ENCODE results near the gene RSPRY1. TPM values are rescaled to one million over a fixed set of nuclear protein-coding genes. Genes with fewer than 3 reads are reported as not detected.

Gene RSPRY1
- total and polyA plus RNA-seq, 2 donors from 2014 or later, result 14.4 to 32.2 TPM

GRCh38 chr16:57223057-57223456, 36.9 kb downstream of the RSPRY1 start:
- Histone ChIP-seq H3K4me3 (ENCODE audit: low read length in 3 of 3) (no peak overlapping the region), H3K27me3 (ENCODE audit: control insufficient read depth, insufficient read depth, low read length) (no peaks in the 10 kb centered on the region), H3K9ac (ENCODE audit: low read length in 3 of 3) (no peak overlapping the region), H3K4me1 (ENCODE audit: control insufficient read depth in 2 of 3, insufficient read depth in 2 of 3, low read depth in 1 of 3, low read length in 3 of 3) (no peaks in the 10 kb centered on the region), H3K27ac (ENCODE audit: low read depth in 2 of 2, low read length in 2 of 2) (no peak overlapping the region), H3K36me3 (ENCODE audit: control insufficient read depth in 2 of 3, insufficient read depth in 3 of 3, low read length in 3 of 3) (peaks cover 8 to 42% (median 26%) of the 10 kb centered on the region in 3 donors), H3K9me3 (ENCODE audit: control insufficient read depth in 2 of 3, insufficient read depth in 1 of 3, low read length in 3 of 3) (no peaks in the 10 kb centered on the region)
- intact Hi-C loops (cut with DNase I), result no loop called here
- FAIRE-seq (no peak), DNase-seq (no peak)
- TF ChIP-seq CTCF (IDR thresholded peaks at IDR 0.05; ENCODE audit: borderline replicate concordance, extremely low read depth, insufficient read depth), result no peak

GRCh38 chr16:57224651-57225335, 38.7 kb downstream of the RSPRY1 start:
- no peaks in the 10 kb centered on the region for H3K27me3 ChIP-seq (ENCODE audit: control insufficient read depth, insufficient read depth, low read length)
- H3K4me3 ChIP-seq (ENCODE audit: low read length in 3 of 3), result no peak overlapping the region
- H3K27ac ChIP-seq (ENCODE audit: low read depth in 2 of 2, low read length in 2 of 2), result no peak overlapping the region
- no peaks in the 10 kb centered on the region for H3K9me3 ChIP-seq (ENCODE audit: control insufficient read depth in 2 of 3, insufficient read depth in 1 of 3, low read length in 3 of 3)
- no peak for TF ChIP-seq CTCF (IDR thresholded peaks at IDR 0.05; ENCODE audit: borderline replicate concordance, extremely low read depth, insufficient read depth)
- no peaks in the 10 kb centered on the region for H3K4me1 ChIP-seq (ENCODE audit: control insufficient read depth in 2 of 3, insufficient read depth in 2 of 3, low read depth in 1 of 3, low read length in 3 of 3)
- H3K9ac ChIP-seq (ENCODE audit: low read length in 3 of 3), result no peak overlapping the region
- FAIRE-seq (no peak), DNase-seq (peak in 2 of 5 donors; percentile 8 to 14)
- intact Hi-C loops (cut with DNase I), result no loop called here
- H3K36me3 ChIP-seq (ENCODE audit: control insufficient read depth in 2 of 3, insufficient read depth in 3 of 3, low read length in 3 of 3), result peaks cover 8 to 42% (median 27%) of the 10 kb centered on the region in 3 donors

GRCh38 chr16:57225978-57226377, 39.8 kb downstream of the RSPRY1 start:
- Histone ChIP-seq H3K27ac (ENCODE audit: low read depth in 2 of 2, low read length in 2 of 2) (no peak overlapping the region), H3K9me3 (ENCODE audit: control insufficient read depth in 2 of 3, insufficient read depth in 1 of 3, low read length in 3 of 3) (no peaks in the 10 kb centered on the region), H3K4me3 (ENCODE audit: low read length in 3 of 3) (no peak overlapping the region), H3K9ac (ENCODE audit: low read length in 3 of 3) (no peak overlapping the region), H3K36me3 (ENCODE audit: control insufficient read depth in 2 of 3, insufficient read depth in 3 of 3, low read length in 3 of 3) (peaks cover 11 to 46% (median 31%) of the 10 kb centered on the region in 3 donors), H3K27me3 (ENCODE audit: control insufficient read depth, insufficient read depth, low read length) (no peaks in the 10 kb centered on the region), H3K4me1 (ENCODE audit: control insufficient read depth in 2 of 3, insufficient read depth in 2 of 3, low read depth in 1 of 3, low read length in 3 of 3) (no peaks in the 10 kb centered on the region)
- FAIRE-seq, result no peak
- no peak for TF ChIP-seq CTCF (IDR thresholded peaks at IDR 0.05; ENCODE audit: borderline replicate concordance, extremely low read depth, insufficient read depth)
- intact Hi-C loops (cut with DNase I), result no loop called here
- no peak for DNase-seq
